ENCODE data around the gene LRRFIP1. TPM values are rescaled to one million over a fixed set of nuclear protein-coding genes. Genes with fewer than 3 reads are reported as not detected.

LRRFIP1 gene
- total RNA-seq, 2 experiments from 2014 or later, result 157 to 161 TPM

- intact Hi-C loops (cut with DNase I, micrococcal nuclease), result no loop called here
- Histone ChIP-seq H3K4me1 (ENCODE audit: insufficient read depth, low read length) (peaks cover 23% of the 10 kb centered on the region), H3K36me3 (ENCODE audit: insufficient read depth, low read length) (peaks cover 50% of the 10 kb centered on the region), H3K27ac (ENCODE audit: low read depth in 1 of 2, low read length in 2 of 2) (no peak overlapping the region), H3K9me3 (ENCODE audit: control insufficient read depth in 1 of 2, insufficient read depth in 1 of 2, low read length in 2 of 2) (no peaks in the 10 kb centered on the region), H3K4me3 (ENCODE audit: low read length) (no peak overlapping the region), H3K27me3 (ENCODE audit: control insufficient read depth in 1 of 2, insufficient read depth in 2 of 2, low read length in 2 of 2) (no peaks in the 10 kb centered on the region)
- H3K9me3 Mint-ChIP-seq, result no peaks in the 10 kb centered on the region
- ATAC-seq (ENCODE audit: poor library complexity) (no peak), DNase-seq (peak in 1 of 14 experiments; percentile 0)
- H3K4me1 Mint-ChIP-seq (ENCODE audit: low read depth), result peaks cover 93% of the 10 kb centered on the region
- ChIA-PET CTCF (interaction anchor here (1.1 to 1.4 kb wide), 3 partner anchors 10 to 45 kb away, joined by 3 read pairs; no protein-coding TSS in a partner anchor), POLR2A (interaction anchor here (2.7 kb wide), 1 partner anchor 20 kb away, joined by 10 read pairs; no protein-coding TSS in a partner anchor)
- H3K4me3 Mint-ChIP-seq, result no peak overlapping the region
- no peak for TF ChIP-seq CTCF (IDR thresholded peaks at IDR 0.05)
- H3K27ac Mint-ChIP-seq, result no peak overlapping the region
- H3K36me3 Mint-ChIP-seq (ENCODE audit: low read depth), result peaks cover 80% of the 10 kb centered on the region
- H3K27me3 Mint-ChIP-seq, result no peaks in the 10 kb centered on the region
Measured at GRCh38 chr2:237717366-237718276, 90.2 kb downstream of the LRRFIP1 start.

- H3K36me3 ChIP-seq (ENCODE audit: insufficient read depth, low read length), result peaks cover 46% of the 10 kb centered on the region
- no peak for TF ChIP-seq CTCF (IDR thresholded peaks at IDR 0.05)
- ATAC-seq (ENCODE audit: poor library complexity) (no peak), DNase-seq (no peak)
- H3K9me3 Mint-ChIP-seq, result no peaks in the 10 kb centered on the region
- peaks cover 74% of the 10 kb centered on the region for H3K36me3 Mint-ChIP-seq (ENCODE audit: low read depth)
- CTCF ChIA-PET, result interaction anchor here (1.4 kb wide), 1 partner anchor 16 kb away, joined by 3 read pairs; no protein-coding TSS in a partner anchor
- H3K27ac ChIP-seq (ENCODE audit: low read depth in 1 of 2, low read length in 2 of 2), result no peak overlapping the region
- H3K27me3 ChIP-seq (ENCODE audit: control insufficient read depth in 1 of 2, insufficient read depth in 2 of 2, low read length in 2 of 2), result no peaks in the 10 kb centered on the region
- intact Hi-C loops (cut with DNase I, micrococcal nuclease), result no loop called here
- no peak overlapping the region for H3K4me3 ChIP-seq (ENCODE audit: low read length)
- no peaks in the 10 kb centered on the region for H3K9me3 ChIP-seq (ENCODE audit: control insufficient read depth in 1 of 2, insufficient read depth in 1 of 2, low read length in 2 of 2)
- H3K4me1 ChIP-seq (ENCODE audit: insufficient read depth, low read length), result peaks cover 19% of the 10 kb centered on the region
- POLR2A ChIA-PET, result no interaction called here
- H3K4me3 Mint-ChIP-seq, result no peak overlapping the region
- H3K27ac Mint-ChIP-seq, result no peak overlapping the region
- no peaks in the 10 kb centered on the region for H3K27me3 Mint-ChIP-seq
- peaks cover 90% of the 10 kb centered on the region for H3K4me1 Mint-ChIP-seq (ENCODE audit: low read depth)
Measured at GRCh38 chr2:237718277-237718634, 90.9 kb downstream of the LRRFIP1 start.

- ChIA-PET CTCF (no interaction called here), POLR2A (no interaction called here)
- Histone ChIP-seq H3K9me3 (ENCODE audit: control insufficient read depth in 1 of 2, insufficient read depth in 1 of 2, low read length in 2 of 2) (no peaks in the 10 kb centered on the region), H3K27ac (ENCODE audit: low read depth in 1 of 2, low read length in 2 of 2) (no peak overlapping the region), H3K4me1 (ENCODE audit: insufficient read depth, low read length) (peaks cover 27% of the 10 kb centered on the region), H3K36me3 (ENCODE audit: insufficient read depth, low read length) (peaks cover 60% of the 10 kb centered on the region), H3K4me3 (ENCODE audit: low read length) (no peak overlapping the region), H3K27me3 (ENCODE audit: control insufficient read depth in 1 of 2, insufficient read depth in 2 of 2, low read length in 2 of 2) (no peaks in the 10 kb centered on the region)
- H3K36me3 Mint-ChIP-seq (ENCODE audit: low read depth), result peaks cover 77% of the 10 kb centered on the region
- peak overlapping the region; percentile 62 for H3K27ac Mint-ChIP-seq
- TF ChIP-seq CTCF (IDR thresholded peaks at IDR 0.05), result no peak
- H3K4me3 Mint-ChIP-seq, result no peak overlapping the region
- peak in 1 of 14 experiments; percentile 0 for DNase-seq
- H3K27me3 Mint-ChIP-seq, result no peaks in the 10 kb centered on the region
- H3K4me1 Mint-ChIP-seq (ENCODE audit: low read depth), result peaks cover 90% of the 10 kb centered on the region
- no peak for ATAC-seq (ENCODE audit: poor library complexity)
- no peaks in the 10 kb centered on the region for H3K9me3 Mint-ChIP-seq
- intact Hi-C loops (cut with DNase I, micrococcal nuclease), result no loop called here
Measured at GRCh38 chr2:237720444-237720843, 93.1 kb downstream of the LRRFIP1 start.

Measured in CD4-positive, alpha-beta T cell (primary cell).